ENCODE data around the gene HOXA11.

Gene HOXA11

GRCh38 chr7:27187475-27188385, 2.7 kb upstream of the HOXA11 start:
- TF ChIP-seq JUND (IDR thresholded peaks at IDR 0.05; ENCODE audit: low read depth): no peak
- DNase-seq (ENCODE audit: low read depth in 1 of 2, low spot score in 1 of 2): no peak
- in situ Hi-C loops (cut with HindIII; ENCODE audit: low pct_unique_long_range_greater_than_20kb, low sequenced_read_pairs): no loop called here

- TF ChIP-seq JUND (IDR thresholded peaks at IDR 0.05; ENCODE audit: low read depth): no peak
- in situ Hi-C loops (cut with HindIII; ENCODE audit: low pct_unique_long_range_greater_than_20kb, low sequenced_read_pairs): no loop called here
- no peak for DNase-seq (ENCODE audit: low read depth in 1 of 2, low spot score in 1 of 2)
Measured at GRCh38 chr7:27186668-27187474, 1.8 kb upstream of the HOXA11 start.

GRCh38 chr7:27185854-27186667, 1.0 kb upstream of the HOXA11 start:
- DNase-seq (ENCODE audit: low read depth in 1 of 2, low spot score in 1 of 2): no peak
- no peak for TF ChIP-seq JUND (IDR thresholded peaks at IDR 0.05; ENCODE audit: low read depth)
- in situ Hi-C loops (cut with HindIII; ENCODE audit: low pct_unique_long_range_greater_than_20kb, low sequenced_read_pairs): no loop called here

GRCh38 chr7:27184337-27185012, 557 bp downstream of the HOXA11 start:
- DNase-seq (ENCODE audit: low read depth in 1 of 2, low spot score in 1 of 2): peak in 1 of 2 experiments; percentile 40
- in situ Hi-C loops (cut with HindIII; ENCODE audit: low pct_unique_long_range_greater_than_20kb, low sequenced_read_pairs): no loop called here

GRCh38 chr7:27183682-27184336, 1.2 kb downstream of the HOXA11 start:
- in situ Hi-C loops (cut with HindIII; ENCODE audit: low pct_unique_long_range_greater_than_20kb, low sequenced_read_pairs): no loop called here

More at GRCh38 chr7:27184337-27185012, 557 bp downstream of the HOXA11 start:
- TF ChIP-seq JUND (IDR thresholded peaks at IDR 0.05; ENCODE audit: low read depth): no peak

GRCh38 chr7:27182861-27183681, 2.0 kb downstream of the HOXA11 start:
- no peak for DNase-seq (ENCODE audit: low read depth in 1 of 2, low spot score in 1 of 2)
- no peak for TF ChIP-seq JUND (IDR thresholded peaks at IDR 0.05; ENCODE audit: low read depth)
- in situ Hi-C loops (cut with HindIII; ENCODE audit: low pct_unique_long_range_greater_than_20kb, low sequenced_read_pairs): no loop called here

More at GRCh38 chr7:27183682-27184336, 1.2 kb downstream of the HOXA11 start:
- TF ChIP-seq JUND (IDR thresholded peaks at IDR 0.05; ENCODE audit: low read depth): no peak
- peak; percentile 36 to 79 for DNase-seq (ENCODE audit: low read depth in 1 of 2, low spot score in 1 of 2)

GRCh38 chr7:27182285-27182841, 2.7 kb downstream of the HOXA11 start:
- in situ Hi-C loops (cut with HindIII; ENCODE audit: low pct_unique_long_range_greater_than_20kb, low sequenced_read_pairs): no loop called here
- TF ChIP-seq JUND (IDR thresholded peaks at IDR 0.05; ENCODE audit: low read depth): no peak
- DNase-seq (ENCODE audit: low read depth in 1 of 2, low spot score in 1 of 2): no peak

- in situ Hi-C loops (cut with HindIII; ENCODE audit: low pct_unique_long_range_greater_than_20kb, low sequenced_read_pairs): no loop called here
- DNase-seq (ENCODE audit: low read depth in 1 of 2, low spot score in 1 of 2): no peak
- no peak for TF ChIP-seq JUND (IDR thresholded peaks at IDR 0.05; ENCODE audit: low read depth)
Measured at GRCh38 chr7:27181795-27182275, 3.2 kb downstream of the HOXA11 start.

GRCh38 chr7:27180431-27181420, 4.3 kb downstream of the HOXA11 start:
- no peak for TF ChIP-seq JUND (IDR thresholded peaks at IDR 0.05; ENCODE audit: low read depth)
- DNase-seq (ENCODE audit: low read depth in 1 of 2, low spot score in 1 of 2): no peak
- in situ Hi-C loops (cut with HindIII; ENCODE audit: low pct_unique_long_range_greater_than_20kb, low sequenced_read_pairs): no loop called here
